ENCODE results near the gene APOBEC3C. TPM values are rescaled to one million over a fixed set of nuclear protein-coding genes. Genes with fewer than 3 reads are reported as not detected.
A peak's percentile ranks its signal among the peaks of the same experiment; 100 is the strongest.

APOBEC3C gene
- polyA plus RNA-seq, 3 donors = 19.7 to 86.3 (median 69.4) TPM

DNA sequence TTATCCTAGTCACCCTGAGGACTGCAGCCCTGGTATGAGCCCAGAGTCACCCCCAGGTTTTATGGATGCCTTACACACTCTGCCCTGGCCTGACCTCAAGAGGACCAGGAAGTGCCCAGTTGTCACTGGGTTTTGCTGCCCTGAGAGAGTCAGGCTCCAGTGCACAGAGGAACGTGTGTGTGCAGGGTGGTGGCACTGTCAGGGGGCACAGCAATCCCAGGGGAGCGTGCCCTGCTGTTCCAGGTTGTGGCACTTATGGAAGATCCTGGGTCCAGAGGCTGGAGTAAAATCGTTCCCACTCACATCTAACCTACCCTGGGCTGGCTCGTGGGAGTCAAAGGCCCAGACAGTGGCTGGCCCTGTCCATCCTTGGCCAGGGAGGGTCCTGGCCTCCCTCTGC lies 49.1 kb upstream of the APOBEC3C start:
- H3K27ac Mint-ChIP-seq = peak overlapping the region in 5 of 7 donors; percentile 46 to 92 (median 89)
- peak overlapping the region in 1 of 2 donors; percentile 35 for H3K4me3 Mint-ChIP-seq
- intact Hi-C loops (cut with micrococcal nuclease) = loop anchor here (5.0 kb wide), 2 partner anchors 38 to 93 kb away; partner anchors contain the start of gene CBX6 (in 1 of the 2)
- H3K36me3 Mint-ChIP-seq = peaks cover 45 to 55% of the 10 kb centered on the region in 2 donors
- H3K36me3 ChIP-seq (replicated peaks in 1 of 2; ENCODE audit: control insufficient read depth in 1 of 2, insufficient read depth in 2 of 2, low read length in 2 of 2) = peaks cover 3 to 22% of the 10 kb centered on the region in 2 donors
- H3K4me1 Mint-ChIP-seq = peaks cover 75% of the 10 kb centered on the region
- TF ChIP-seq, protein P1, sequence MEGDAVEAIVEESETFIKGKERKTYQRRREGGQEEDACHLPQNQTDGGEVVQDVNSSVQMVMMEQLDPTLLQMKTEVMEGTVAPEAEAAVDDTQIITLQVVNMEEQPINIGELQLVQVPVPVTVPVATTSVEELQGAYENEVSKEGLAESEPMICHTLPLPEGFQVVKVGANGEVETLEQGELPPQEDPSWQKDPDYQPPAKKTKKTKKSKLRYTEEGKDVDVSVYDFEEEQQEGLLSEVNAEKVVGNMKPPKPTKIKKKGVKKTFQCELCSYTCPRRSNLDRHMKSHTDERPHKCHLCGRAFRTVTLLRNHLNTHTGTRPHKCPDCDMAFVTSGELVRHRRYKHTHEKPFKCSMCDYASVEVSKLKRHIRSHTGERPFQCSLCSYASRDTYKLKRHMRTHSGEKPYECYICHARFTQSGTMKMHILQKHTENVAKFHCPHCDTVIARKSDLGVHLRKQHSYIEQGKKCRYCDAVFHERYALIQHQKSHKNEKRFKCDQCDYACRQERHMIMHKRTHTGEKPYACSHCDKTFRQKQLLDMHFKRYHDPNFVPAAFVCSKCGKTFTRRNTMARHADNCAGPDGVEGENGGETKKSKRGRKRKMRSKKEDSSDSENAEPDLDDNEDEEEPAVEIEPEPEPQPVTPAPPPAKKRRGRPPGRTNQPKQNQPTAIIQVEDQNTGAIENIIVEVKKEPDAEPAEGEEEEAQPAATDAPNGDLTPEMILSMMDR (IDR thresholded peaks at IDR 0.05) = no peak
- H3K27me3 Mint-ChIP-seq (ENCODE audit: low read depth in 3 of 3) = peaks cover 2 to 9% (median 5%) of the 10 kb centered on the region in 3 donors
- H3K79me2 ChIP-seq (ENCODE audit: insufficient read depth, low read length) = no peaks in the 10 kb centered on the region
- no peaks in the 10 kb centered on the region for H3K9me3 ChIP-seq (replicated peaks in 1 of 2; ENCODE audit: control insufficient read depth in 1 of 2, insufficient read depth in 1 of 2, low read length in 2 of 2)
- peaks cover 3% of the 10 kb centered on the region for H4K20me1 ChIP-seq (ENCODE audit: insufficient read depth, low read length)
- WGBS (ENCODE audit: insufficient coverage) = 82% methylated on average over 4 of the region's 4 CpGs
- H3K9me3 Mint-ChIP-seq = peaks cover 0 to 5% (median 0%) of the 10 kb centered on the region in 7 donors
- H2AFZ ChIP-seq (ENCODE audit: insufficient read depth, low read depth, low read length, poor library complexity, severe bottlenecking) = no peak overlapping the region
- no peak overlapping the region for H3K9ac ChIP-seq (ENCODE audit: insufficient read depth, low read length, poor library complexity, severe bottlenecking)
- H3K27ac ChIP-seq (ENCODE audit: low read depth in 1 of 2, low read length in 2 of 2) = peak overlapping the region; percentile 11 to 66
- no peaks in the 10 kb centered on the region for H3K27me3 ChIP-seq (ENCODE audit: control insufficient read depth in 2 of 2, insufficient read depth in 2 of 2, low read length in 2 of 2)
- no peak overlapping the region for H3K4me3 ChIP-seq (replicated peaks in 1 of 3; ENCODE audit: low read depth in 2 of 3, low read length in 3 of 3)
- peak in 2 of 3 donors; percentile 25 to 49 for DNase-seq
- H3K4me2 ChIP-seq (replicated peaks; ENCODE audit: extremely low read depth, low read length, poor library complexity, severe bottlenecking) = no peak overlapping the region
- peaks cover 58 to 71% of the 10 kb centered on the region in 2 donors for H3K4me1 ChIP-seq (ENCODE audit: control insufficient read depth in 1 of 2, insufficient read depth in 2 of 2, low read length in 2 of 2)

DNA sequence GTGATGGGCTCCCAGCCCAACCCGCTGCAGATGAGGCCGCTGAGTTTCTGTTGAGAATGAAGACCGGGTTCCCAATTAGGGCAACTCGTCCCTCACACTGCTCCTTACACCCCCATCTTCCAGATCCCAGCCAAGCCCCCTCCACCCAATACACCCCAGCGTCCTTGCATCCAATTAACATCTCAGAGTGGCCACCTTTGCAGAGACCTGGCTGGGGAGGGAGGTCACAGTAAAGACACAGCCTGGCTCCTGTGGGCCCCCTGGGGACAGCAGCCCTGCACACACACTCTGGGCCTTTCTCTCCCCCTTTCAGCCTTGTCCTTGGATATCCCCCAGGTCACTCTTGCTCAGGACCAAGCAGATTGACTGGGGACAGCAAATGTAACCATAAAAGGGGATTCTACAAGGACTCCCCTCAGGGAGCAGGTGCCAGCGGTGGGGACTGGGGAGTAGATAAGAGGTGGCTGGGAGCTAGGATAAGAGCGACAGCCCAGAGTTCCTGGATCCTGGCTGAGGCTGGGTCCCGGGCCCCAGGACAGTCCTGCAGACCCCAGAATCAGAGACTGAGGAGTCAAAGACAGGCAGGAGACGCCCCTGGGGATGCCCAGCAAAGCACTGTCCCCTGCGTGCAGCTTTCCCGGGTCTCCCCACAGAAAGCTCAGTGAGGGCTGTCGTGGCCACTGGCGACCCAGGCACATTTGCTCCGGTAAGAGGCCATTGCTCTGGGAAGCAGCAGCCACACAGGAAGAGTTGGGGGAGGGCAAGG lies 48.3 kb upstream of the APOBEC3C start:
- Histone ChIP-seq H3K4me3 (replicated peaks in 1 of 3; ENCODE audit: low read depth in 2 of 3, low read length in 3 of 3) (peak overlapping the region in 1 of 3 experiments; percentile 33), H2AFZ (ENCODE audit: insufficient read depth, low read depth, low read length, poor library complexity, severe bottlenecking) (no peak overlapping the region), H3K79me2 (ENCODE audit: insufficient read depth, low read length) (no peaks in the 10 kb centered on the region), H4K20me1 (ENCODE audit: insufficient read depth, low read length) (no peaks in the 10 kb centered on the region), H3K9ac (ENCODE audit: insufficient read depth, low read length, poor library complexity, severe bottlenecking) (no peak overlapping the region), H3K36me3 (replicated peaks in 1 of 2; ENCODE audit: control insufficient read depth in 1 of 2, insufficient read depth in 2 of 2, low read length in 2 of 2) (peaks cover 3 to 15% of the 10 kb centered on the region in 2 donors), H3K4me1 (ENCODE audit: control insufficient read depth in 1 of 2, insufficient read depth in 2 of 2, low read length in 2 of 2) (peaks cover 66 to 75% of the 10 kb centered on the region in 2 donors), H3K27ac (ENCODE audit: low read depth in 1 of 2, low read length in 2 of 2) (peak overlapping the region in 1 of 2 donors; percentile 88), H3K9me3 (replicated peaks in 1 of 2; ENCODE audit: control insufficient read depth in 1 of 2, insufficient read depth in 1 of 2, low read length in 2 of 2) (no peaks in the 10 kb centered on the region), H3K4me2 (replicated peaks; ENCODE audit: extremely low read depth, low read length, poor library complexity, severe bottlenecking) (no peak overlapping the region), H3K27me3 (ENCODE audit: control insufficient read depth in 2 of 2, insufficient read depth in 2 of 2, low read length in 2 of 2) (no peaks in the 10 kb centered on the region)
- Mint-ChIP-seq H3K4me1 (peaks cover 79% of the 10 kb centered on the region), H3K27ac (peak overlapping the region in 6 of 7 donors; percentile 18 to 99 (median 96)), H3K9me3 (peaks cover 0 to 5% (median 0%) of the 10 kb centered on the region in 7 donors), H3K27me3 (ENCODE audit: low read depth in 3 of 3) (peaks cover 2 to 8% (median 5%) of the 10 kb centered on the region in 3 donors), H3K36me3 (peaks cover 42 to 48% of the 10 kb centered on the region in 2 donors), H3K4me3 (no peak overlapping the region)
- no peak for DNase-seq
- intact Hi-C loops (cut with micrococcal nuclease) = loop anchor here (2.0 to 5.0 kb wide), 3 partner anchors 13 to 93 kb away; partner anchors contain the start of gene CBX6 (in 1 of the 2)
- TF ChIP-seq, protein P1 (IDR thresholded peaks at IDR 0.05) = no peak
- 94% methylated on average over 13 of the region's 14 CpGs for WGBS (ENCODE audit: insufficient coverage)

All from CD14-positive monocyte (primary cell).